Loucy (cell line): Measurements from ENCODE around the gene RAD9A.
A peak's percentile ranks its signal among the peaks of the same experiment; 100 is the strongest.

Experiments used
- H2AFZ ChIP-seq: fragments of 200-600 bp; sonication (generic); 2 replicates; pipeline ENCODE4 v1.6.0; 2016; ENCODE audit warnings: antibody characterized with exemption, mild to moderate bottlenecking, low read length, moderate library complexity
- H3F3A ChIP-seq: fragments of 200-600 bp; 2 replicates; pipeline ENCODE4 v1.6.0; 2016; ENCODE audit warnings: antibody characterized with exemption, low read depth, mild to moderate bottlenecking
- H3K27me3 ChIP-seq: fragments of 200-600 bp; sonication (generic); 2 replicates; pipeline ENCODE4 v1.6.1; 2014; ENCODE audit warnings: low read length, mild to moderate bottlenecking; ENCODE audit not compliant: insufficient read depth, poor library complexity, severe bottlenecking
- H3K36me3 ChIP-seq: fragments of 200-600 bp; sonication (generic); 2 replicates; pipeline ENCODE4 v1.6.1; 2016; ENCODE audit warnings: low read length; ENCODE audit not compliant: insufficient read depth
- H3K4me1 ChIP-seq: fragments of 200-600 bp; sonication (generic); 2 replicates; pipeline ENCODE4 v1.5.1; 2014; ENCODE audit warnings: low read length, mild to moderate bottlenecking; ENCODE audit not compliant: insufficient read depth, poor library complexity, severe bottlenecking
- H3K4me2 ChIP-seq: fragments of 200-600 bp; sonication (generic); 2 replicates; pipeline ENCODE4 v1.6.0; 2014; ENCODE audit warnings: antibody characterized with exemption, low read length, low read depth, mild to moderate bottlenecking; ENCODE audit not compliant: poor library complexity, severe bottlenecking
- H3K4me3 ChIP-seq: fragments of 200-600 bp; sonication (generic); 2 replicates; pipeline ENCODE4 v1.5.1; 2014; ENCODE audit warnings: low read length, mild to moderate bottlenecking, mixed read lengths; ENCODE audit not compliant: poor library complexity, severe bottlenecking
- H3K79me2 ChIP-seq: fragments of 200-600 bp; sonication (generic); 2 replicates; pipeline ENCODE4 v1.6.1; 2014; ENCODE audit warnings: low read length; ENCODE audit not compliant: insufficient read depth
- H3K9ac ChIP-seq: fragments of 200-600 bp; sonication (generic); 2 replicates; pipeline ENCODE4 v1.6.0; 2014; ENCODE audit warnings: mild to moderate bottlenecking, low read depth, low read length, moderate library complexity; ENCODE audit not compliant: poor library complexity, severe bottlenecking
- H3K9me2 ChIP-seq: fragments of 200-600 bp; sonication (generic); replicated peaks from 2 replicates; pipeline ENCODE4 v1.6.1; 2016; ENCODE audit warnings: low read depth, low read length, mixed read lengths
- H3K9me3 ChIP-seq: fragments of 200-600 bp; sonication (generic); 2 replicates; pipeline ENCODE4 v1.6.1; 2014; ENCODE audit warnings: mild to moderate bottlenecking, antibody characterized with exemption, low read length, low read depth; ENCODE audit not compliant: insufficient read depth
- H4K20me1 ChIP-seq: fragments of 200-600 bp; sonication (generic); 2 replicates; pipeline ENCODE4 v1.6.0; 2014; ENCODE audit warnings: antibody characterized with exemption, low read length, mild to moderate bottlenecking; ENCODE audit not compliant: insufficient read depth, poor library complexity, severe bottlenecking
- EZH2phosphoT487 ChIP-seq: fragments of 200-600 bp; IDR thresholded peaks from 2 replicates; pipeline ENCODE4 v1.6.1; 2018; ENCODE audit warnings: antibody characterized with exemption, mild to moderate bottlenecking, moderate library complexity, borderline replicate concordance
- TF ChIP-seq, protein P1 (sequence below): fragments of 200-600 bp; sonication (generic); conservative IDR thresholded peaks from 2 replicates; pipeline ENCODE4 v1.5.1; 2014; ENCODE audit warnings: mild to moderate bottlenecking, antibody characterized with exemption, low read length

RAD9A gene

DNA sequence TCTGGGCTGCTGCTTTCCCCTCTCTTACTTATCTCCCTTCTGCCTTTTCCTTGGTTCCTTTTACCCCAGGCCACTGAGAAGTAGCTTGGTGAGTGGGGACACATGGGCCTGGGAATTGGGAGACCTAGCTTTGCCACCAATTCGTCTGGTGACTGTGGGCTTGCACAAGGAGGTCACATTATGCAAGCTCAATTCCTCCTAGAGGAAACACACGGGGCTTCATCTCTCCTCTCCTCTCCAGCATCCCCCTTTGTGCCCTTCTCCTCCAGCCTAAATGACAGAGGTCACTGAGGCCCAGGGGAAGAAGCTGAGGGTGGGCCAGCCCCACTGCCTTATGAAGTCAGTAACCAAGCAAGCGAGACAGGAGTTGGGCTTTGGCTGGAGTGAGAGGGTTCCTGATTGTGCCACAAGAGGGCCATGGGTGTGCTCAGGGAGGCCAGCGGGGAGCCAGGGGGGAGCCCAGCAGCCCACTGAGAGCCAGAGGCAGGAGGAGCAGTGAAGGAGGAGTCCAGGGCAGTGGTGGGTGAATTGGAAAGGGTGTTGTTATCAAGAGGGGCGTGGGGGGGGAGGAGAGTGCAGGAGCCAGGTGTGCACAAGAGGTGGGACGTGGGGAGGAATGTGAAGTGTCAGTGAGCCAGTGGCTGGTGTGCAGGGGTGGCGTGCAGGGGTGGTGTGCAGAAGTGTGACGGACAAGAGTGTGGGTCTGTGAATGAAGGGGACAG is 20.4 kb upstream of the RAD9A start:
- H4K20me1 ChIP-seq = no peaks in the 10 kb centered on the region
- peak overlapping the region; percentile 89 for H3K4me2 ChIP-seq
- no peak overlapping the region for H2AFZ ChIP-seq
- peaks cover 4% of the 10 kb centered on the region; the same call in 1 of the 2 replicates for H3K79me2 ChIP-seq
- peaks cover 62% of the 10 kb centered on the region for H3K4me1 ChIP-seq
- no peaks in the 10 kb centered on the region for H3F3A ChIP-seq
- H3K9me2 ChIP-seq = no peaks in the 10 kb centered on the region
- H3K9me3 ChIP-seq = no peaks in the 10 kb centered on the region
- no peaks in the 10 kb centered on the region for H3K36me3 ChIP-seq
- peak overlapping the region; percentile 73 for H3K4me3 ChIP-seq
- TF ChIP-seq, protein P1, sequence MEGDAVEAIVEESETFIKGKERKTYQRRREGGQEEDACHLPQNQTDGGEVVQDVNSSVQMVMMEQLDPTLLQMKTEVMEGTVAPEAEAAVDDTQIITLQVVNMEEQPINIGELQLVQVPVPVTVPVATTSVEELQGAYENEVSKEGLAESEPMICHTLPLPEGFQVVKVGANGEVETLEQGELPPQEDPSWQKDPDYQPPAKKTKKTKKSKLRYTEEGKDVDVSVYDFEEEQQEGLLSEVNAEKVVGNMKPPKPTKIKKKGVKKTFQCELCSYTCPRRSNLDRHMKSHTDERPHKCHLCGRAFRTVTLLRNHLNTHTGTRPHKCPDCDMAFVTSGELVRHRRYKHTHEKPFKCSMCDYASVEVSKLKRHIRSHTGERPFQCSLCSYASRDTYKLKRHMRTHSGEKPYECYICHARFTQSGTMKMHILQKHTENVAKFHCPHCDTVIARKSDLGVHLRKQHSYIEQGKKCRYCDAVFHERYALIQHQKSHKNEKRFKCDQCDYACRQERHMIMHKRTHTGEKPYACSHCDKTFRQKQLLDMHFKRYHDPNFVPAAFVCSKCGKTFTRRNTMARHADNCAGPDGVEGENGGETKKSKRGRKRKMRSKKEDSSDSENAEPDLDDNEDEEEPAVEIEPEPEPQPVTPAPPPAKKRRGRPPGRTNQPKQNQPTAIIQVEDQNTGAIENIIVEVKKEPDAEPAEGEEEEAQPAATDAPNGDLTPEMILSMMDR = peak; percentile 75
- TF ChIP-seq EZH2phosphoT487 = no peak
- H3K27me3 ChIP-seq = no peaks in the 10 kb centered on the region
- H3K9ac ChIP-seq = peak overlapping the region; percentile 75

DNA sequence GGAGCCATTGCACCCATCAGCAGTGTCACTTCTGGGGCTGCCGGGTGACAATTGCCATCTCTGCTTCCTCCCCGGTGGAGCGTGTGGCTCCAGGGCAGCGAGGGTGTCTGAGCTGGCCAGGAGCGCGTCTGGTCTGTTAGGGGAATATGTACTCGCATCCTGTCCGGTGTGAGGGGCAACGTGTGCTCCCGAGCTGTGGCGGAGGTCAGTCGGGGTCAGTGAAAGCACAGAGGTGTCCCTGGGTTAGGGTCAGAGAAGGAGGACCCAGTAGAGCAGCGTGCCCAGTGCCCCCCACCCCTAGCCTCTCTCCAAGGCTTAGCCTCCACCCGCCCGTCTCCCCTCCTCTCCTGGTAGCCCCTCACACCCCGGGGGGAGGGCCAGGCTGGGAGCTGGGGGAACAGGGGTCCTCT is 19.9 kb upstream of the RAD9A start:
- Histone ChIP-seq H2AFZ (0 out of 2 replicates have a peak overlapping the region, but pooled peaks have one; percentile 15), H3K4me2 (peak overlapping the region; percentile 89), H4K20me1 (no peaks in the 10 kb centered on the region), H3K9ac (peak overlapping the region; percentile 75), H3K27me3 (no peaks in the 10 kb centered on the region), H3F3A (no peaks in the 10 kb centered on the region), H3K36me3 (no peaks in the 10 kb centered on the region), H3K9me2 (no peaks in the 10 kb centered on the region), H3K4me1 (peaks cover 62% of the 10 kb centered on the region), H3K4me3 (peak overlapping the region; percentile 73), H3K79me2 (peaks cover 4% of the 10 kb centered on the region; the same call in 1 of the 2 replicates), H3K9me3 (no peaks in the 10 kb centered on the region)
- TF ChIP-seq, protein P1 = no peak
- no peak for TF ChIP-seq EZH2phosphoT487

DNA sequence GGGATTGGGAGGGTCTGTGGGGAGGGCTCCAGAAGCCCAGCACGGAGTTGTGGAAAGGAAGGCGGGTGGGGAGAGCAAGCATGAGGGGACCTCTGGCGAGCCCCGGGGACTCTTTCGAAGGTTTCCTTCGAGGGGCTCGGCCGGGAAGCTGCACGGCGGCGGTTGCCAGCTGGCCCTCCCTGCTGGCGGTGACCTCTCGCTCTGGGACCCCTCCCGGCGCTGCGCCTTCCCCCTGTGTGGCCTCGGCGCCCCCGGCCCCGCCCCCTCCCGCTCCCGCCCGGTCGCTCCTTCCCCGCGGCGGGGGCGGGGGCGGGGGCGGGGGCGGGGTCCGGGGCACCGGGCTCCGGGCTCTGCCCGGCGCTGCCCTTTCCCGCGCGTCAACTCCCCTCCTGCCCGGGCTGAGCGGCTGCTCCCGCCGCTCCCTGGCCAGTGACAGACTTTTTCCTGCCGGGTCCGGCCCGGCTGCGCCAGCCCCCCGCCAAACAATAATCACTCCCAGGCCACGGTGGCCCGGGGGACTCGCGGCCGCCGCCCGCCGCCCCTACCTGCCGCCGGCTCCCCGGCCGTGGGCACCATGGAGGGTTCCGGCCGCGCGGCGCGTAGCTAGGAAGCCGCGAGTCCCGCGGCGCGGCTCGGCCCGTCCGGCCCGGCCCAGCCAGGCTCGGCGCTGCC is 19.3 kb upstream of the RAD9A start:
- Histone ChIP-seq H3K9me3 (no peaks in the 10 kb centered on the region), H3K9me2 (no peaks in the 10 kb centered on the region), H3K4me2 (peak overlapping the region; percentile 95), H3K36me3 (no peaks in the 10 kb centered on the region), H2AFZ (peak overlapping the region; percentile 15; the same call in 1 of the 2 replicates), H3K4me1 (peaks cover 62% of the 10 kb centered on the region), H3K27me3 (no peaks in the 10 kb centered on the region), H3F3A (no peaks in the 10 kb centered on the region), H3K79me2 (peaks cover 4% of the 10 kb centered on the region; the same call in 1 of the 2 replicates), H3K9ac (peak overlapping the region; percentile 75), H4K20me1 (no peaks in the 10 kb centered on the region), H3K4me3 (peak overlapping the region; percentile 90)
- TF ChIP-seq, protein P1 = no peak
- TF ChIP-seq EZH2phosphoT487 = no peak
